Left lung (tissue), 14 donors: ENCODE data around the gene TGM2. TPM values are rescaled to one million over a fixed set of nuclear protein-coding genes. Genes with fewer than 3 reads are reported as not detected.

Experiments
- ATAC-seq: fragments of 200-7000 bp; cut with Tn5 transposase; one replicate; pipeline ENCODE4 v1.9.1; 2020; ENCODE audit warnings: moderate library complexity
- DNase-seq, 4 donors: peaks; one replicate each; pipeline ENCODE4 v3.0.0-alpha.2; 2013 to 2020
- H3K27ac ChIP-seq, 2 donors: fragments of 200-600 bp; sonication (generic) in 1 of 2; one replicate each; pipeline versions ENCODE4 v1.5.0 to v1.8.0; 2020 to 2021
- H3K27me3 ChIP-seq, 2 donors: fragments of 200-600 bp; sonication (generic) in 1 of 2; one replicate each; pipeline versions ENCODE4 v1.5.0 to v1.8.0; 2020 to 2021
- H3K36me3 ChIP-seq, 2 donors: fragments of 200-600 bp; sonication (generic) in 1 of 2; one replicate each; pipeline versions ENCODE4 v1.5.0 to v1.8.0; 2020 to 2021
- H3K4me1 ChIP-seq, 2 donors: fragments of 200-600 bp; one replicate each; pipeline ENCODE4 v1.8.0; 2021
- H3K4me3 ChIP-seq, 2 donors: fragments of 200-600 bp; sonication (generic) in 1 of 2; one replicate each; pipeline versions ENCODE4 v1.5.0 to v1.8.0; 2020 to 2021; ENCODE audit warnings: mild to moderate bottlenecking in 1 of 2
- H3K9me3 ChIP-seq, 2 donors: fragments of 200-600 bp; sonication (generic) in 1 of 2; one replicate each; pipeline versions ENCODE4 v1.5.0 to v1.8.0; 2020 to 2021
- CTCF ChIP-seq, 2 donors: fragments of 200-600 bp; sonication (generic) in 1 of 2; IDR thresholded peaks; one replicate each; pipeline versions ENCODE4 v1.5.0 to v1.8.0; 2021; ENCODE audit warnings: antibody characterized with exemption in 2 of 2
- intact Hi-C, 2 donors: fragments of 100-400 bp; cut with DNase I; formaldehyde crosslinking; loops; one replicate each; pipeline versions ENCODE4 v1.11.2 to v1.14.2; 2022
- long read RNA-seq, 12 donors: library from polyadenylated mRNA in 2 of 12; unstranded in 2 of 12; transcript quantifications; one replicate each; pipeline ENCODE4 v2.0.0 and lab custom pipeline, GENCODE V29; 2019 to 2026
- polyA plus RNA-seq, 6 donors: library from polyadenylated mRNA; unstranded; fragments of 120-200 nt; gene quantifications; one replicate each; pipeline ENCODE4 v1.2.1, GENCODE V29; 2013; ENCODE audit not compliant: insufficient read length in 6 of 6
- total RNA-seq, 2 donors: library from RNA; stranded (reverse); fragmentation: NEBNext Ultra II Directional; extraction: Animal tissue kit (Norgen Biotek cat#: 25700); gene quantifications; one replicate each; pipeline ENCODE4 v1.2.1, GENCODE V29; 2021
- donor health status: DM: no; HTN: yes; CAD: no.
- donor health status: DM: no; HTN: no; CAD: no.

The TGM2 gene
- 100 to 1,000 TPM; 174 to 391 TPM for total RNA-seq
- polyA plus RNA-seq: 100 to 1,000 TPM in 3 of 6 donors, 10 to 100 TPM in 3; 89.0 to 127 (median 96.9) TPM
- long read RNA-seq, donor 1, full-length matches to known transcripts: 10 of 45 reads
- long read RNA-seq, donor 1, partial matches to known transcripts: 35 of 45 reads
- long read RNA-seq, donor 1, other reads (novel, unspliced or antisense): 0 of 45 reads
- long read RNA-seq, donor 2, full-length matches to known transcripts: 18 of 71 reads
- long read RNA-seq, donor 2, partial matches to known transcripts: 48 of 71 reads
- long read RNA-seq, donor 2, other reads (novel, unspliced or antisense): 5 of 71 reads
- long read RNA-seq, donor 3, full-length matches to known transcripts: 10 of 23 reads
- long read RNA-seq, donor 3, partial matches to known transcripts: 8 of 23 reads
- long read RNA-seq, donor 3, other reads (novel, unspliced or antisense): 5 of 23 reads
- long read RNA-seq, donor 4, full-length matches to known transcripts: 6 of 30 reads
- long read RNA-seq, donor 4, partial matches to known transcripts: 2 of 30 reads
- long read RNA-seq, donor 4, other reads (novel, unspliced or antisense): 22 of 30 reads
- long read RNA-seq, donor 5, full-length matches to known transcripts: 17 of 54 reads
- long read RNA-seq, donor 5, partial matches to known transcripts: 32 of 54 reads
- long read RNA-seq, donor 5, other reads (novel, unspliced or antisense): 5 of 54 reads
- long read RNA-seq, donor 6, full-length matches to known transcripts: 10 of 10 reads
- long read RNA-seq, donor 6, partial matches to known transcripts: 0 of 10 reads
- long read RNA-seq, donor 6, other reads (novel, unspliced or antisense): 0 of 10 reads
- long read RNA-seq, donor 7, full-length matches to known transcripts: 7 of 16 reads
- long read RNA-seq, donor 7, partial matches to known transcripts: 9 of 16 reads
- long read RNA-seq, donor 7, other reads (novel, unspliced or antisense): 0 of 16 reads
- long read RNA-seq, donor 8, full-length matches to known transcripts: 18 of 87 reads
- long read RNA-seq, donor 8, partial matches to known transcripts: 64 of 87 reads
- long read RNA-seq, donor 8, other reads (novel, unspliced or antisense): 5 of 87 reads
- long read RNA-seq, donor 9: 0 reads
- long read RNA-seq, donor 10, full-length matches to known transcripts: 17 of 80 reads
- long read RNA-seq, donor 10, partial matches to known transcripts: 5 of 80 reads
- long read RNA-seq, donor 10, other reads (novel, unspliced or antisense): 58 of 80 reads
- long read RNA-seq, donor 11, partial matches to known transcripts: 0 of 2 reads
- long read RNA-seq, donor 11, other reads (novel, unspliced or antisense): 0 of 2 reads
- long read RNA-seq, donor 12, full-length matches to known transcripts: 14 of 46 reads
- long read RNA-seq, donor 12, partial matches to known transcripts: 32 of 46 reads
- long read RNA-seq, donor 12, other reads (novel, unspliced or antisense): 0 of 46 reads

- TF ChIP-seq CTCF (IDR thresholded peaks at IDR 0.05): peak; percentile 85 to 87
- Histone ChIP-seq H3K36me3 (peaks cover 0 to 8% of the 10 kb centered on the region in 2 donors), H3K4me1 (peaks cover 15 to 65% of the 10 kb centered on the region in 2 donors), H3K27me3 (no peaks in the 10 kb centered on the region), H3K9me3 (no peaks in the 10 kb centered on the region), H3K4me3 (peak within 1 kb of the TSS; percentile 43 to 55), H3K27ac (peak within 1 kb of the TSS; percentile 33 to 46)
- ATAC-seq (peak; percentile 93), DNase-seq (peak; percentile 68 to 96 (median 85))
- intact Hi-C loops: loop anchor here in 1 of 2 donors (5.0 kb wide), 1 partner anchor 93 kb away; no protein-coding TSS in a partner anchor
Measured at GRCh38 chr20:38165089-38165965, at the start of gene TGM2. Gene TGM2 (minus strand): TSS chr20:38165270. CDS start chr20:38165198, 72 bp downstream.

GRCh38 chr20:38214256-38215193 lies 49.5 kb upstream of the TGM2 start:
- Histone ChIP-seq H3K9me3 (no peaks in the 10 kb centered on the region), H3K36me3 (no peaks in the 10 kb centered on the region), H3K27me3 (no peaks in the 10 kb centered on the region), H3K27ac (no peak overlapping the region), H3K4me1 (peaks cover 0 to 8% of the 10 kb centered on the region in 2 donors), H3K4me3 (no peak overlapping the region)
- intact Hi-C loops: no loop called here
- TF ChIP-seq CTCF (IDR thresholded peaks at IDR 0.05): no peak
- DNase-seq (no peak), ATAC-seq (no peak)

GRCh38 chr20:38213607-38213940 lies 48.5 kb upstream of the TGM2 start:
- Histone ChIP-seq H3K36me3 (no peaks in the 10 kb centered on the region), H3K4me1 (peaks cover 0 to 8% of the 10 kb centered on the region in 2 donors), H3K9me3 (no peaks in the 10 kb centered on the region), H3K27ac (no peak overlapping the region), H3K4me3 (no peak overlapping the region), H3K27me3 (no peaks in the 10 kb centered on the region)
- ATAC-seq (no peak), DNase-seq (peak in 1 of 4 donors; percentile 71)
- intact Hi-C loops: no loop called here
- TF ChIP-seq CTCF (IDR thresholded peaks at IDR 0.05): no peak
